NCI-H2227 treated with DMSO at 0.1 percent for 48 hours (cell line): ENCODE data around the gene ABCC6.
"Not testable (repeated sequence)": the region's sequence is repeated elsewhere in the genome, so short reads cannot be mapped to it uniquely, and the experiment has no call there.

Experiments
- DNase-seq: peaks from one replicate; lab custom pipeline; 2025; lab: John Stamatoyannopoulos, UW

Gene ABCC6

GRCh38 chr16:16223662-16224241 lies 458 bp upstream of the ABCC6 start:
- not testable (repeated sequence) for DNase-seq

DNA sequence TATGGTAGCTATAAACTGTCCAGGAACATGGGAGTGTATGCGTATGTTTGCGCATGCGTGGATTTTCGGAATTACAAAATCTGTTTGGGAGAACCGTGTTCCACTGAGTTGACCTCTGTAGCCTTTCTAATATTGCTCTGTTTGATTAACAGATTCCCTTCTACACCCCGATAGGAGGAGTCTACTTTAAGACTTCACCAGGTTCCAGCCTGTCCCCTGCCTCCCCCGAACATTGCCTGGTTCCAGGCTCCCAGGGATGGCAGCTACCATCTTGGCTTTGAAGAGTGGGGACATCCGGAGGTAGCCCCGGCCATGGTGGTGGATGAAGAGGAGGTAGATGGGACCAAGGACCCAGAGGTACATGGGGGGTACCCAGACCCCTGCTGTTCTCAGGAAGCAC lies 1.9 kb downstream of the ABCC6 start:
- DNase-seq: not testable (repeated sequence)

DNA sequence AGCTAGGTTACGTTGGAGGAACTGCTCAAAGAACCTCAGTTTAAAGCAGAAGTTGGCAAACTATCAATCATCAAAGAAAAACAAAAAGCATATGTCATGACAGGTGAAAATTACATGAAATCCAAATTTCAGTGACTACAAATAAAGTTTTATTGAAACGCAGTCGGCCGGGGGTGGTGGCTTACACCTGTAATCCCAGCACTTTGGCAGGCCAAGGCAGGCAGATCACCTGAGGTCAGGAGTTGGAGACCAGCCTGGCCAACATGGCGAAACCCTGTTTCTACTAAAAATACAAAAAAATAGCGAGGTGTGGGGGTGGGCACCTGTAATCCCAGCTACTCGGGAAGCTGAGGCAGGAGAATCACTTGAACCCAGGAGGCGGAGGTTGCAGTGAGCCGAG lies 2.8 kb downstream of the ABCC6 start:
- not testable (repeated sequence) for DNase-seq

DNA sequence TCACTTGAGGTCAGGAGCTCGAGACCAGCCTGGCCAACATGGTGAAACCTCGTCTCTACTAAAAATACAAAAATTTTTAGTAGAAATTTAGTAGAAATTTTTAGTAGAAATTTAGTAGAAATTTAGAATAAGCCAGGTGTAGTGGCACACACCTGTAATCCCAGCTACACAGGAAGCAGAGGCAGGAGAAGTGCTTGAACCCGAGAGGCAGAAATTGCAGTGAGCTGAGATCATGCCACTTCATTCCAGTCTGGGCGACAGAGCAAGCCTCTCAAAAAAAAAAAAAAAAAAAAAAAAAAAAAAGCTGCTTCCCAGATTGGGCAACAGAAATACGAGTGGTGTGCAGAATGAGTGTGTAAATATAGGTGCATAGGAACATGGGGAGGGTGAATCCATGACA lies 4.5 kb downstream of the ABCC6 start:
- not testable (repeated sequence) for DNase-seq

DNA sequence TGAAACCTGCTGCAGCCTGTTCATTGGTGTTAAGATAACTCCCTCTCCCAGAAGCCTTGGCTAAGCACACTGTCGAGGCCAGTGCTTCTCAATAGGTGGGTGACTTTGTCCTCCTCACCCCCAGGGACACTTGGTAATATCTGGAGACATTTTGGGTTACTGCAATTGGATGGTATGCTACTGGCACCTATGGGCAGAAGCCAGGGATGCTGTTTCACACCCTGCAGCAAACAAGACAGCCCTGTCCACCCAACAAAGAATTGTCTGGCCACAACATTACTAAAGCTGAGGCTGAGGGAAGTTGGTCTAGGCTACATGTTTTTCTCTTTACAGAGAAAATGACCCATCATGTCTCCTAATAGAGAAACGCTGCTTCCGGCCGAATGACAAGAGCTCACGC lies 4.9 kb downstream of the ABCC6 start:
- DNase-seq: not testable (repeated sequence)

DNA sequence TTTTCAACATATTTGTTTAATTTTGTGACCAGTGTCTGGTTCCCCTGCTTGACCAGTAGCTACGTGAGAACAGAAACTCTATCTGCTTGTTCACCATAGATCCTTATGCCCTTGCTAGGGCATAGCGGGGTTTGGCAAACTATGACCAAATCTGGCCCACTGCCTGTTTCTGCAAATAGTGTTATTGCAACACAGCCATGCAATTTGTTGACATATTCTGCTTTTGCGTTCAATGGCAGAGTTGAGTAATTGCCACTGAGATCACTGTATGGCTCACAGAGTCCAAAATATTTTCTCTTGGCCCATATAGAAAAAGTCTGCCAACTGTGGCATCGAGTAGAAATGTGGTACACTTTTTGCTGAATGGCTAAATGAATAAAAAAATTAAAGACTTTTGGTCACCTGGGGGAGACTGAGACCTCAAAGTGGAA lies 9.4 kb downstream of the ABCC6 start:
- not testable (repeated sequence) for DNase-seq

- not testable (repeated sequence) for DNase-seq
Measured at GRCh38 chr16:16211404-16211803, 11.9 kb downstream of the ABCC6 start.

DNA sequence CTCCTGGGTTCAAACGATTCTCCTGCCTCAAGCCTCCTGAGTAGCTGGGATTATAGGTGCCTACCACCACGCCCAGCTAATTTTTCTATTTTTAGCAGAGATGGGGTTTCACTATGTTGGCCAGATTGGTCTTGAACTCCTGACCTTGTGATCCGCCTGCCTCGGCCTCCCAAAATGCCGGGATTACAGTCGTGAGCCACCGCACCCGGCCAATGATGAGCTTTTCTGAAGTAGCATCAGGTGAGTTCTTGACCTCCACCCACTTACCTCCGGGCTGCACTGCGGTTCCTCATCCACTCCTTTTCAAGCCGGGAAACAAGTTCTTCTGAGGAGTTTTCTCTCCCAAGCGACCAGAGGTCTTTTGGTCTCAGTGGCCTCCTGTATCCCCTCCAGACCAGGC lies 14.8 kb downstream of the ABCC6 start:
- DNase-seq: not testable (repeated sequence)

GRCh38 chr16:16207787-16208334 lies 15.4 kb downstream of the ABCC6 start:
- not testable (repeated sequence) for DNase-seq

- not testable (repeated sequence) for DNase-seq
Measured at GRCh38 chr16:16207097-16207786, 16.1 kb downstream of the ABCC6 start.

DNA sequence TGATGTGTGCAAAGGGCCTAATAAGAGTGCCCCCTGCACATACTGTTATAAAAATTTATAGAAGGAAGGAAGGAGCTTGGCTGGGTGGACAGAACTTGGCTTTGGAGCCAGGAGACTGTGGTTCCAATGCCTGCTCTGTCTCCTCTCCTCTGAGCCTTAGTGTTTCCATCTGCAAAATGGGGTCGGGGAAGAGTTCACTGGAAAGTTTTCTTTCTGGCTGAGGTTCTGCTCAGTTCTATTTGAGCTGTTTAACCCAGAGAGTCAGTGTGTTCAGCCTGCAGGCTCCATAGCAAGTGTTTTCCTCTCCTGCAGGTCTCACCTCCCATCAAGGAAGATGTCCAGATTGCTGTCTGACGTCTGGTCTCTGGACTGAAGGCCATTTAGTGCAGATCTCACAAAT lies 17.4 kb downstream of the ABCC6 start:
- not testable (repeated sequence) for DNase-seq

DNA sequence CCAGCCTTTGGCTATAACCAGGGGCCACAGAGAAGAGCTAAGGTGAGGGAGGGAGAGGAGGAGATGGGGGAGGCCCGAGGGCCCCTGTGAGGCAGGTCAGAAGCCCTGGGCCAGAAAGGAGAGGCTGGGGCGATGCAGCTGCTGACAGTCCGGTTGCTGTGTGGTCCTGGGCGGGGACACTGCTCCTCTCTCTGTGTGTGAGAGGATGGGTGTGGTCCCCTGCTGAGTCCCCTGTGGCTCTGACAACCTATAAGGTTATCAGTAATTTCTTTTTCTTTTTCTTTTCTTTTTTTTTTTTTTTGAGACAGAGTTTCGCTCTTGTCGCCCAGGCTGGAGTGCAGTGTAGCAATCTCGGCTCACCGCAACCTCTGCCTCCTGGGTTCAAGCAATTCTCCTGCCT lies 18.7 kb downstream of the ABCC6 start:
- not testable (repeated sequence) for DNase-seq

DNA sequence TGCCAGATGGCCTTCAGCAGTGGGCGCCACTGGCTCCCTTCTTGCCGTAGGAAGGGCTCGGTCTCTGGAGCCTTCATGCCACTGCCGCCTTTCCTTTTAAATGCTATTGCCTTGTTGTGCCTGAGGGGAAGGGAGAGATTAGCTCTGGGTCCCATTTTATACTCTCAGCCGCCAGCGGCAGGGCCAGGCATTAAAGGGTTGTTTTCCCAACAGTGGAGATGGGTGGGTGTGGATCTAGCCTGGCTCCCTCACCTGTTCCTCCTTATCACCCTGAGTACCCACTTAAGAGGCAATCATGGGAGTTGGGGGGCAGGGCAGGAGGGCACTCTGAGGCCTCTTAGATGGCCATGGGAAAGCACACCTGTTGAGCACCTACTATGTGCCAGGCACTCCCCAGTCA lies 19.8 kb downstream of the ABCC6 start:
- not testable (repeated sequence) for DNase-seq

DNA sequence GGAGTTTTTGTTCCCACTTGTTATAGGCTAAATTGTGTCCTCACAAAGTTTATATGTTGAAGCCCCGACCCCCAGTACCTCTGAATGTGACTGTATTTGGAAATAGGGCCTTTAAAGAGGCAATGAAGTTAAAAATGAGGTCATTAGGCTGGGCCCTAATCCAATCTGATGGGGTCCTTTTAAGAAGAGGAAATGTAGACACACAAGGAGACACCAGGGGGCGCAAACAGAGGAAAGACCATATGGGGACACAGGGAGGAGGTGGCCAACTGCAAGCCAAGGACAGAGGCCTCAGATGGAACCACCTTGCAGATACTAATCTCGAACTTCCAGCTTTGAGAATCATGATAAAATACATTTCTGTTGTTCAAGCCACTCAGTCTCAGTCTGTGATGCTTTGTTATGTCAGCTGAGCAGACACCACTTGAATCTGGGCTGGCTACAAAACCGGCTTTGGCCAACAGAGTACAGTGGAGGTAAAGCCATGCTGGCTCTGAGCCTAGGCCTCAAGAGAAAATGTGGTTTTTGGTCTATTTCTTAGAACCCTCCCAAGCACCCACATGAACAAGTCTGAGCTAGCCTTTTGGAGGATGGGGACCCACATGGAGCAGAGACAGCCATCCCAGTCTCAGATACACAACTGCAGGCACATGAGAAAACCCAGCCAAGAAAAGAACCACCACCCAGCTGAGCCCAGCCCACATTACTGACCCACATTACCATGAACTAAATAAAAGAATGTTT lies 20.7 kb downstream of the ABCC6 start:
- not testable (repeated sequence) for DNase-seq

DNA sequence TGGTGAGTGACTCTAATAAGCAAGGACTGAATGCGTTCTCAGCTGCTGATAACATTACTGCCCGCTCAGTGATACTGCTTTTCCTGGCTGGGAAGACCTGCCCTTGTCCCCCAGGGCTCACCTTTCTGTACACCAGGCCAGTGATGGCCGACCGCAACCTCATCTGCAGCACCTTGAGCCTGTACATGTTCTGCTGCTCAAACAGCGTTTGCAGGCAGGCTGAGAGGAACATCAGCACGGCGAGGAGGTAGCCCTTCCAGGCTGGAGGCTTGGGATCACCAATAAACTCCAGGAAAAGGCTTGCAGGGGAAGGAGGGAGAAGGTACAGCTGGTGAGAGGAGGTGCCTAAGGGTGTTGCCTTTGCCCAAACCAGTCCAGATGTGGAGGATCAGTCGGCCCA lies 21.4 kb downstream of the ABCC6 start:
- DNase-seq: not testable (repeated sequence)

GRCh38 chr16:16200391-16200790 lies 22.9 kb downstream of the ABCC6 start:
- not testable (repeated sequence) for DNase-seq

GRCh38 chr16:16199428-16199827 lies 23.9 kb downstream of the ABCC6 start:
- DNase-seq: not testable (repeated sequence)

DNA sequence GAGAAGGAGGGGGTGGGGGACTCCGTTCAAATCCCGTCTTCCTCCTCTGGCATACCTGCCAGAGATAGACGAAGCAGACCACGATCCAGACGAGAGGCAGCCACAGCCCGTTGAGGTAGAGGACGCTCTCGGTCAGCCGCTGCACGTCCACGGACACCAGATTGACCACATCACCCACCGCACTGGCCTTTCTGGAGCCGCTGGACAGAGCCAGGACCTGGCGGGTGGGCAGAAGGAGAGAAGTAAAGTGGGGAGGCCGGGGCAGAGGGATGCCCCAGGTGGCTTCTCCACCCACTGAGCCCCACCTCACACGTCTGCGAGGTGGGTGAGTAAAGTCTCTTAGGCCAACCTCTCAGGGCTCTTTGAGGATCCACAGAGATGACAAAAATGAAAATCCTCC lies 25.3 kb downstream of the ABCC6 start:
- no peak for DNase-seq

- DNase-seq: no peak
Measured at GRCh38 chr16:16197331-16197730, 26.0 kb downstream of the ABCC6 start.

GRCh38 chr16:16196099-16196498 lies 27.2 kb downstream of the ABCC6 start:
- DNase-seq: no peak

DNA sequence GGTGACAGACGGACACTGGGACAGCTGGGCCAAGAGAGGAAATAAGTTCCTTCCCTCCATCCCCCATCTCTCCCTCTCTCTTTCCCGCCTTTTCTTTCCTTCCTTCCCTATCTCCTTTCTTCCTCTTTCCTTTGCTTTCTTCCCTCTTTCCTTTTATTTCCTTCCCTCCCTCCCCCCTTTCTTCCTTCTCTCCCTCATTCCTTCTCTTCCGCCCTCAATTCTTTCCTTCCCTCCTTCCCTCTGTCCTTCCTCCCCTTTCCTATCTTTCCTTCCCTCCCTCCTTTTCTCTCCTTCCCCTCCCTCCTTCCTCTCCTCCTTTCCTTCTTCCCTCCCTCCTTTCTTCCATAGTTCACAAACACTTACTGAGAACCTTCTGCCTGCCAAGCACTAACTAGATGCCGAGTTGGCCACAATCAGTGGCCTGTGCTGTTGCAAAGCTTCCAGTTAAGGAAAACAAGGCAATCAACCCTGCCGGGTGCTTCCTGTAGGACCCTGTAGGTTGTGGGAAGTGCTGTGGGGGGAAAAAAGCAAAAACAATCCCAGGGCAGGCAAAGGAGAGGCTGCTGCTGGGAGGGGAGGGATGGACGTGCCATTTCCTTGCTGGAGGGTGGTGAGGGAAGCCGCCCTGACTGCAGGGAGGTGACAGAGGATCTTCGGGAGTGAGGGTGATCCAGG lies 31.7 kb downstream of the ABCC6 start:
- DNase-seq: no peak

DNA sequence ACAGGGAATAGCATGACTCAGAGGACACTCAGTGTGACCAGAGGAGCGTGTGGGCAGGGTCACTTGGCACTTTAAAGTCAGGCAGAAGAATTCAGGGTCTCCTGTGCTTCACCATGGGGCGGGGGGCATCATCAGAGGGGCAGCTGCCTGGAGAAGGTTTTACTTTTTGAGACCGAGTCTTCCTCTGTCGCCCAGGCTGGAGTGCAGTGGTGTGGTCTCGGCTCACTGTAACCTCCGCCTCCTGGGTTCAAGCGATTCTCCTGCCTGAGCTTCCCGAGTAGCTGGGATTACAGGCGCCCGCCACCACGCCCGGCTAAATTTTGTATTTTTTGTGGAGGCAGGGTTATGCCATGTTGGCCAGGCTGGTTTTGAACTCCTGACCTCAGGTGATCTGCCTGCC lies 32.3 kb downstream of the ABCC6 start:
- not testable (repeated sequence) for DNase-seq
